MCF 10A (cell line): ENCODE results near the gene FCAMR. TPM values are rescaled to one million over a fixed set of nuclear protein-coding genes. Genes with fewer than 3 reads are reported as not detected.

Experiments
- BruUV-seq: library from RNA; stranded (reverse); fragments of 400-500 nt; replicated peaks from 2 replicates; lab custom pipeline; 2021; lab: Mats Ljungman, UMichigan
- CTCF ChIA-PET: fragments of 300-600 bp; sonication (Branson Sonifier 250); formaldehyde crosslinking; extraction: SDS; loops from one replicate; lab custom pipeline; 2021; ENCODE audit warnings: antibody characterized with exemption, inconsistent platforms; lab: Yijun Ruan, JAX
- POLR2A ChIA-PET: fragments of 300-600, 350-650 bp; sonication (Branson Sonifier 250); formaldehyde crosslinking; extraction: SDS; loops from one replicate; lab custom pipeline; 2020; ENCODE audit warnings: antibody characterized with exemption, inconsistent platforms; lab: Yijun Ruan, JAX
- DNase-seq: peaks from one replicate; pipeline ENCODE4 v3.0.0-alpha.2; 2018; ENCODE audit not compliant: unreplicated experiment
- H3K27ac Mint-ChIP-seq: one replicate; pipeline ENCODE4 v1.8.0; 2022; ENCODE audit warnings: mild to moderate bottlenecking, low read depth, mixed read lengths; ENCODE audit not compliant: unreplicated experiment
- H3K27me3 Mint-ChIP-seq: one replicate; pipeline ENCODE4 v1.8.0; 2022; ENCODE audit warnings: mixed read lengths; ENCODE audit not compliant: insufficient read depth, unreplicated experiment
- H3K36me3 Mint-ChIP-seq: one replicate; pipeline ENCODE4 v1.8.0; 2022; ENCODE audit warnings: mild to moderate bottlenecking, moderate library complexity, mixed read lengths; ENCODE audit not compliant: insufficient read depth, unreplicated experiment
- H3K4me1 Mint-ChIP-seq: one replicate; pipeline ENCODE4 v1.8.0; 2022; ENCODE audit warnings: mixed read lengths; ENCODE audit not compliant: insufficient read depth, unreplicated experiment
- H3K4me3 Mint-ChIP-seq: one replicate; pipeline ENCODE4 v1.8.0; 2022; ENCODE audit warnings: mild to moderate bottlenecking, moderate library complexity, mixed read lengths; ENCODE audit not compliant: unreplicated experiment
- H3K9me3 Mint-ChIP-seq: one replicate; pipeline ENCODE4 v1.8.0; 2022; ENCODE audit warnings: mixed read lengths; ENCODE audit not compliant: unreplicated experiment
- CTCF ChIP-seq: fragments of 200-600 bp; IDR thresholded peaks from one replicate; pipeline ENCODE4 v1.8.0; 2022; ENCODE audit warnings: antibody characterized with exemption, mild to moderate bottlenecking; ENCODE audit not compliant: unreplicated experiment
- intact Hi-C: fragments of 100-400 bp; cut with micrococcal nuclease; formaldehyde crosslinking; loops from 2 replicates; pipeline ENCODE4 v1.14.1; 2022
- total RNA-seq: library from RNA; stranded (reverse); gene quantifications from 2 replicates; pipeline ENCODE4 v1.2.3, GENCODE V29; 2022

The FCAMR gene
- total RNA-seq, 1 experiment from 2014 or later = not detected

- intact Hi-C loops = no loop called here
Measured at GRCh38 chr1:206965781-206966180, 4.5 kb downstream of the FCAMR start.

GRCh38 chr1:206963740-206964139 lies 6.5 kb downstream of the FCAMR start:
- BruUV-seq = no TSS peak
- Mint-ChIP-seq H3K36me3 (no peaks in the 10 kb centered on the region), H3K27ac (no peak overlapping the region), H3K9me3 (no peaks in the 10 kb centered on the region), H3K4me1 (peaks cover 27% of the 10 kb centered on the region), H3K27me3 (no peaks in the 10 kb centered on the region), H3K4me3 (no peak overlapping the region)
- DNase-seq = no peak
- CTCF ChIA-PET = interaction anchor here (2.0 to 9.4 kb wide), 4 partner anchors 8 to 237 kb away, joined by 6 to 75 read pairs (median 22); partner anchors contain the start of gene FCAMR
- TF ChIP-seq CTCF = no peak
- intact Hi-C loops = no loop called here
- POLR2A ChIA-PET = interaction anchor here (1.1 to 3.7 kb wide), 3 partner anchors 8 to 352 kb away, joined by 4 to 29 read pairs (median 7); partner anchors contain the start of genes DYRK3 and FCAMR

More at GRCh38 chr1:206965781-206966180, 4.5 kb downstream of the FCAMR start:
- Mint-ChIP-seq H3K27ac (no peak overlapping the region), H3K36me3 (no peaks in the 10 kb centered on the region), H3K4me1 (peaks cover 26% of the 10 kb centered on the region), H3K9me3 (no peaks in the 10 kb centered on the region), H3K4me3 (no peak overlapping the region), H3K27me3 (peaks cover 14% of the 10 kb centered on the region)
- POLR2A ChIA-PET = interaction anchor here (0.9 kb wide), 1 partner anchor 13 kb away, joined by 3 read pairs; no protein-coding TSS in a partner anchor
- no peak for DNase-seq
- CTCF ChIA-PET = interaction anchor here (0.6 to 10.0 kb wide), 8 partner anchors 16 to 358 kb away, joined by 3 to 161 read pairs (median 3); no protein-coding TSS in a partner anchor
- no TSS peak for BruUV-seq
- no peak for TF ChIP-seq CTCF

GRCh38 chr1:206963119-206963712 lies 7.0 kb downstream of the FCAMR start:
- POLR2A ChIA-PET = interaction anchor here (0.7 to 3.7 kb wide), 6 partner anchors 9 to 352 kb away, joined by 3 to 29 read pairs (median 4); partner anchors contain the start of genes C1orf116, DYRK3 and FCAMR
- no peak for TF ChIP-seq CTCF
- intact Hi-C loops = no loop called here
- CTCF ChIA-PET = interaction anchor here (0.6 to 9.4 kb wide), 9 partner anchors 9 to 485 kb away, joined by 3 to 75 read pairs (median 6); partner anchors contain the start of gene FCAMR
- Mint-ChIP-seq H3K36me3 (no peaks in the 10 kb centered on the region), H3K9me3 (no peaks in the 10 kb centered on the region), H3K4me1 (peaks cover 27% of the 10 kb centered on the region), H3K27ac (no peak overlapping the region), H3K4me3 (no peak overlapping the region), H3K27me3 (no peaks in the 10 kb centered on the region)
- no peak for DNase-seq
- no TSS peak for BruUV-seq

- no peak for TF ChIP-seq CTCF
- no peak for DNase-seq
- intact Hi-C loops = no loop called here
- no peaks in the 10 kb centered on the region for H3K36me3 Mint-ChIP-seq
- H3K9me3 Mint-ChIP-seq = no peaks in the 10 kb centered on the region
- peak overlapping the region; percentile 1 for H3K27ac Mint-ChIP-seq
- CTCF ChIA-PET = interaction anchor here (0.6 to 9.4 kb wide), 14 partner anchors 10 to 352 kb away, joined by 3 to 75 read pairs (median 6); partner anchors contain the start of genes DYRK3 and FCAMR
- no peak overlapping the region for H3K4me3 Mint-ChIP-seq
- H3K4me1 Mint-ChIP-seq = peaks cover 27% of the 10 kb centered on the region
- POLR2A ChIA-PET = interaction anchor here (0.6 to 3.7 kb wide), 12 partner anchors 9 to 351 kb away, joined by 3 to 29 read pairs (median 4); partner anchors contain the start of genes C1orf116 and FCAMR
- BruUV-seq = no TSS peak
- no peaks in the 10 kb centered on the region for H3K27me3 Mint-ChIP-seq
Measured at GRCh38 chr1:206962272-206962671, 8.0 kb downstream of the FCAMR start.
